ENCODE results near the gene AHI1. TPM values are rescaled to one million over a fixed set of nuclear protein-coding genes. Genes with fewer than 3 reads are reported as not detected.

AHI1 gene
- total and polyA plus RNA-seq, 2 donors (not counting 1 experiment from before 2014, with no cell fraction given): 8.3 to 61.7 TPM

GRCh38 chr6:135438907-135439535, 58.5 kb downstream of the AHI1 start:
- no peaks in the 10 kb centered on the region for H3K27me3 ChIP-seq (replicated peaks in 1 of 4; ENCODE audit: control extremely low read depth in 1 of 4, control insufficient read depth in 3 of 4, insufficient read depth in 4 of 4, low read length in 3 of 4)
- no peaks in the 10 kb centered on the region for H4K20me1 ChIP-seq (ENCODE audit: control insufficient read depth, insufficient read depth, low read length, poor library complexity, severe bottlenecking)
- CTCF ChIA-PET: interaction anchor here (0.5 to 2.9 kb wide), 6 partner anchors 11 to 304 kb away, joined by 3 to 18 read pairs (median 6); no protein-coding TSS in a partner anchor
- WGBS (ENCODE audit: insufficient coverage): no CpG with 5 or more reads among the region's 3 CpGs
- H3K4me1 ChIP-seq (ENCODE audit: control insufficient read depth in 2 of 2, insufficient read depth in 2 of 2, low read length in 2 of 2): peaks cover 6 to 12% of the 10 kb centered on the region in 2 donors
- intact Hi-C loops (cut with micrococcal nuclease): loop anchor here (1.0 kb wide), 1 partner anchor 294 kb away; no protein-coding TSS in a partner anchor
- no peak overlapping the region for H3K27ac Mint-ChIP-seq
- POLR2A ChIA-PET: no interaction called here
- peak; percentile 41 for ATAC-seq (ENCODE audit: low read depth)
- no peak for TF ChIP-seq EZH2 (IDR thresholded peaks at IDR 0.05; ENCODE audit: borderline replicate concordance, insufficient read depth, low read depth, low read length, poor library complexity, severe bottlenecking)
- TF ChIP-seq, protein P1, sequence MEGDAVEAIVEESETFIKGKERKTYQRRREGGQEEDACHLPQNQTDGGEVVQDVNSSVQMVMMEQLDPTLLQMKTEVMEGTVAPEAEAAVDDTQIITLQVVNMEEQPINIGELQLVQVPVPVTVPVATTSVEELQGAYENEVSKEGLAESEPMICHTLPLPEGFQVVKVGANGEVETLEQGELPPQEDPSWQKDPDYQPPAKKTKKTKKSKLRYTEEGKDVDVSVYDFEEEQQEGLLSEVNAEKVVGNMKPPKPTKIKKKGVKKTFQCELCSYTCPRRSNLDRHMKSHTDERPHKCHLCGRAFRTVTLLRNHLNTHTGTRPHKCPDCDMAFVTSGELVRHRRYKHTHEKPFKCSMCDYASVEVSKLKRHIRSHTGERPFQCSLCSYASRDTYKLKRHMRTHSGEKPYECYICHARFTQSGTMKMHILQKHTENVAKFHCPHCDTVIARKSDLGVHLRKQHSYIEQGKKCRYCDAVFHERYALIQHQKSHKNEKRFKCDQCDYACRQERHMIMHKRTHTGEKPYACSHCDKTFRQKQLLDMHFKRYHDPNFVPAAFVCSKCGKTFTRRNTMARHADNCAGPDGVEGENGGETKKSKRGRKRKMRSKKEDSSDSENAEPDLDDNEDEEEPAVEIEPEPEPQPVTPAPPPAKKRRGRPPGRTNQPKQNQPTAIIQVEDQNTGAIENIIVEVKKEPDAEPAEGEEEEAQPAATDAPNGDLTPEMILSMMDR (IDR thresholded peaks at IDR 0.05): peak; percentile 67
- H3K9me3 Mint-ChIP-seq (ENCODE audit: insufficient read depth): no peaks in the 10 kb centered on the region
- no peaks in the 10 kb centered on the region for H3K9me3 ChIP-seq (ENCODE audit: control extremely low read depth in 1 of 3, control insufficient read depth in 2 of 3, insufficient read depth in 1 of 3, low read length in 2 of 3)
- H3K4me1 Mint-ChIP-seq: peaks cover 25% of the 10 kb centered on the region
- DNase-seq: peak; percentile 49
- H3K79me2 ChIP-seq (ENCODE audit: control insufficient read depth, insufficient read depth, low read length): no peaks in the 10 kb centered on the region
- no peak overlapping the region for H3K4me2 ChIP-seq (replicated peaks; ENCODE audit: low read depth, low read length, poor library complexity, severe bottlenecking)
- no peak overlapping the region for H3K4me3 ChIP-seq (ENCODE audit: control extremely low read depth in 1 of 5, extremely low read depth in 1 of 5, insufficient read depth in 1 of 5, low read depth in 2 of 5, low read length in 4 of 5)
- H3K27ac ChIP-seq (ENCODE audit: low read length in 2 of 2): no peak overlapping the region
- no peaks in the 10 kb centered on the region for H3K27me3 Mint-ChIP-seq
- no peaks in the 10 kb centered on the region for H3K36me3 ChIP-seq (replicated peaks in 1 of 2; ENCODE audit: control extremely low read depth in 1 of 2, control insufficient read depth in 1 of 2, extremely low read depth in 1 of 2, insufficient read depth in 2 of 2, low read length in 1 of 2)
- H3K9ac ChIP-seq (ENCODE audit: low read length): no peak overlapping the region
- no peak overlapping the region for H3K4me3 Mint-ChIP-seq
- H2AFZ ChIP-seq (ENCODE audit: insufficient read depth, low read depth, low read length, poor library complexity, severe bottlenecking): no peak overlapping the region

GRCh38 chr6:135434991-135435390, 62.5 kb downstream of the AHI1 start:
- CTCF ChIA-PET: interaction anchor here (1.8 kb wide), 1 partner anchor 12 kb away, joined by 5 read pairs; no protein-coding TSS in a partner anchor
- H3K27ac Mint-ChIP-seq: no peak overlapping the region
- DNase-seq (no peak), ATAC-seq (ENCODE audit: low read depth) (no peak)
- Histone ChIP-seq H3K4me1 (ENCODE audit: control insufficient read depth in 2 of 2, insufficient read depth in 2 of 2, low read length in 2 of 2) (peaks cover 1 to 9% of the 10 kb centered on the region in 2 donors), H4K20me1 (ENCODE audit: control insufficient read depth, insufficient read depth, low read length, poor library complexity, severe bottlenecking) (no peaks in the 10 kb centered on the region), H3K9me3 (ENCODE audit: control extremely low read depth in 1 of 3, control insufficient read depth in 2 of 3, insufficient read depth in 1 of 3, low read length in 2 of 3) (no peaks in the 10 kb centered on the region), H3K9ac (ENCODE audit: low read length) (no peak overlapping the region), H2AFZ (ENCODE audit: insufficient read depth, low read depth, low read length, poor library complexity, severe bottlenecking) (no peak overlapping the region), H3K4me2 (replicated peaks; ENCODE audit: low read depth, low read length, poor library complexity, severe bottlenecking) (no peak overlapping the region), H3K27me3 (replicated peaks in 1 of 4; ENCODE audit: control extremely low read depth in 1 of 4, control insufficient read depth in 3 of 4, insufficient read depth in 4 of 4, low read length in 3 of 4) (no peaks in the 10 kb centered on the region), H3K4me3 (ENCODE audit: control extremely low read depth in 1 of 5, extremely low read depth in 1 of 5, insufficient read depth in 1 of 5, low read depth in 2 of 5, low read length in 4 of 5) (no peak overlapping the region), H3K27ac (ENCODE audit: low read length in 2 of 2) (no peak overlapping the region), H3K36me3 (replicated peaks in 1 of 2; ENCODE audit: control extremely low read depth in 1 of 2, control insufficient read depth in 1 of 2, extremely low read depth in 1 of 2, insufficient read depth in 2 of 2, low read length in 1 of 2) (no peaks in the 10 kb centered on the region), H3K79me2 (ENCODE audit: control insufficient read depth, insufficient read depth, low read length) (no peaks in the 10 kb centered on the region)
- intact Hi-C loops (cut with micrococcal nuclease): no loop called here
- peaks cover 19% of the 10 kb centered on the region for H3K4me1 Mint-ChIP-seq
- no peak overlapping the region for H3K4me3 Mint-ChIP-seq
- TF ChIP-seq EZH2 (IDR thresholded peaks at IDR 0.05; ENCODE audit: borderline replicate concordance, insufficient read depth, low read depth, low read length, poor library complexity, severe bottlenecking): no peak
- TF ChIP-seq, protein P1 (IDR thresholded peaks at IDR 0.05): no peak
- no peaks in the 10 kb centered on the region for H3K27me3 Mint-ChIP-seq
- no peaks in the 10 kb centered on the region for H3K9me3 Mint-ChIP-seq (ENCODE audit: insufficient read depth)
- POLR2A ChIA-PET: no interaction called here

All from B cell (primary cell).